ENCODE data around the gene ABCC4. TPM values are rescaled to one million over a fixed set of nuclear protein-coding genes. Genes with fewer than 3 reads are reported as not detected.

Gene ABCC4
- total RNA-seq, 2 experiments from 2014 or later, result 9.6 to 11.8 TPM

GRCh38 chr13:95129004-95129403, 172.2 kb downstream of the ABCC4 start:
- H3K9me3 Mint-ChIP-seq, result no peaks in the 10 kb centered on the region
- no peak for ATAC-seq
- no peaks in the 10 kb centered on the region for H3K27me3 Mint-ChIP-seq
- TF ChIP-seq CTCF (IDR thresholded peaks at IDR 0.05), result no peak
- H3K4me1 Mint-ChIP-seq (ENCODE audit: low read depth), result no peaks in the 10 kb centered on the region
- no peak overlapping the region for H3K27ac Mint-ChIP-seq
- CTCF ChIA-PET, result no interaction called here
- intact Hi-C loops (cut with micrococcal nuclease), result no loop called here
- H3K36me3 Mint-ChIP-seq (ENCODE audit: low read depth), result peaks cover 17% of the 10 kb centered on the region
- no peak for DNase-seq
- POLR2A ChIA-PET, result no interaction called here
- H3K4me3 Mint-ChIP-seq, result no peak overlapping the region

DNA sequence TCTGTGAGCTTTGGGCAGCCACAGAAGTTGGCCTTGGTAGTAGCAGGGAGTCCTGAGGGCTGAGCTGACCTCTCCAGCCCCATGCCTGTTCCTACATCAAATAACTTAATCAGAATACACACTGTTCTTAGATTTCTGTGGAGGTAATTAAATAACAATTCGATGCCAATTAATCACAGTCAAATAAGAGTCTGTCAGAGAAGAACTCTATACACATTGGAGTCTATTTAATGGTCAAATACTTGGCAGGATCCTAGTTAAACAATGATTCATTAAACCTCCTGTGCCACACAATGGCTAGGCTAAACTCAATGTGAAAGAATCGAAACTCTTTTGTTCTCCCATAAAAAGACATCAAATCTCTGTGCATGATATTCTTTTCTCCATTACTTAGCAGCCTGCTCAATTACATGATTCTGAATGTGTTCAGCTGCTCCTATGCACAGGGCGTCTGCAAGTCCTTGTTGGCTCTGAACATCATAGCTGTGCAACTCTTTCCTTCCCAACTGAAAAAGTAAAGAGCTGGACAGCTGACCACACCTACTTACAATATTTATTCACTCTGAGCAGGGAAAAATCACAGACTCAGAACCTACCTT, 173.1 kb downstream of the ABCC4 start:
- Mint-ChIP-seq H3K36me3 (ENCODE audit: low read depth) (peaks cover 16% of the 10 kb centered on the region), H3K27ac (no peak overlapping the region), H3K9me3 (no peaks in the 10 kb centered on the region), H3K4me1 (ENCODE audit: low read depth) (no peaks in the 10 kb centered on the region), H3K27me3 (no peaks in the 10 kb centered on the region), H3K4me3 (no peak overlapping the region)
- DNase-seq (no peak), ATAC-seq (no peak)
- intact Hi-C loops (cut with micrococcal nuclease), result no loop called here
- ChIA-PET POLR2A (no interaction called here), CTCF (no interaction called here)
- no peak for TF ChIP-seq CTCF (IDR thresholded peaks at IDR 0.05)

GRCh38 chr13:95124959-95125358, 176.3 kb downstream of the ABCC4 start:
- ChIA-PET CTCF (no interaction called here), POLR2A (no interaction called here)
- intact Hi-C loops (cut with micrococcal nuclease), result no loop called here
- H3K27me3 Mint-ChIP-seq, result no peaks in the 10 kb centered on the region
- no peaks in the 10 kb centered on the region for H3K9me3 Mint-ChIP-seq
- peaks cover 4% of the 10 kb centered on the region for H3K4me1 Mint-ChIP-seq (ENCODE audit: low read depth)
- no peak for ATAC-seq
- H3K36me3 Mint-ChIP-seq (ENCODE audit: low read depth), result peaks cover 26% of the 10 kb centered on the region
- no peak overlapping the region for H3K27ac Mint-ChIP-seq
- no peak overlapping the region for H3K4me3 Mint-ChIP-seq
- no peak for DNase-seq
- TF ChIP-seq CTCF (IDR thresholded peaks at IDR 0.05), result no peak

- peaks cover 24% of the 10 kb centered on the region for H3K36me3 Mint-ChIP-seq (ENCODE audit: low read depth)
- H3K4me1 Mint-ChIP-seq (ENCODE audit: low read depth), result peaks cover 4% of the 10 kb centered on the region
- no peaks in the 10 kb centered on the region for H3K27me3 Mint-ChIP-seq
- H3K27ac Mint-ChIP-seq, result no peak overlapping the region
- CTCF ChIA-PET, result no interaction called here
- ATAC-seq (no peak), DNase-seq (no peak)
- POLR2A ChIA-PET, result no interaction called here
- intact Hi-C loops (cut with micrococcal nuclease), result no loop called here
- no peak overlapping the region for H3K4me3 Mint-ChIP-seq
- TF ChIP-seq CTCF (IDR thresholded peaks at IDR 0.05), result no peak
- H3K9me3 Mint-ChIP-seq, result no peaks in the 10 kb centered on the region
Measured at GRCh38 chr13:95123726-95124125, 177.5 kb downstream of the ABCC4 start.

DNA sequence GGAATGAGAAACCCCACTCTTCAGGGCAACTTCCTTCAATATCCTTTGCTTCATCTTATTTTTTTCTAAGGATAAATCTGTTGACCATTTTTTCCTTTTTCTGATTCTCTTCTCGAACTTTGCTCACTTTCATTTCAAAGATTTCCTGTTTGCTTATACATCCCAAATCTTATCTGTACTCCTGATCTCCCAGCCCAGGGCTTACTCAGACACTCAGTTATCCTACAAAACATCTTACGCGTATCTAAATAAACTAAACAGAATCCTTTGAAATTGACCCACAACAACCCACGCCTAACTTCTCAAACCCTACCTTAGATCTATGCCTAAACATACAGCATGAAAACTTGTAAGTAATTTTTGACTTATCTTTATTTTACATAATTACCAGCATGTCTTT, 179.2 kb downstream of the ABCC4 start:
- H3K4me1 Mint-ChIP-seq (ENCODE audit: low read depth), result peaks cover 4% of the 10 kb centered on the region
- H3K27me3 Mint-ChIP-seq, result no peaks in the 10 kb centered on the region
- H3K4me3 Mint-ChIP-seq, result no peak overlapping the region
- intact Hi-C loops (cut with micrococcal nuclease), result no loop called here
- ChIA-PET CTCF (no interaction called here), POLR2A (no interaction called here)
- no peak for TF ChIP-seq CTCF (IDR thresholded peaks at IDR 0.05)
- no peaks in the 10 kb centered on the region for H3K9me3 Mint-ChIP-seq
- peaks cover 20% of the 10 kb centered on the region for H3K36me3 Mint-ChIP-seq (ENCODE audit: low read depth)
- ATAC-seq, result no peak
- H3K27ac Mint-ChIP-seq, result no peak overlapping the region
- DNase-seq, result no peak

Data from activated CD8-positive, alpha-beta T cell treated with anti-CD3 and anti-CD28 coated beads for 36 hours (primary cell).